Thoracic aorta (tissue), 2 donors: ENCODE results near the gene ZFAND4. TPM values are rescaled to one million over a fixed set of nuclear protein-coding genes. Genes with fewer than 3 reads are reported as not detected.

ENCODE experiments used
- ATAC-seq: fragments of 150-250 bp; one replicate; pipeline ENCODE4 v1.8.0; 2017; ENCODE audit warnings: low read depth; ENCODE audit not compliant: insufficient number of reproducible peaks, low FRiP score
- DNase-seq: peaks from one replicate; pipeline ENCODE4 v3.0.0-alpha.2; 2020; ENCODE audit warnings: low spot score
- H3K27ac ChIP-seq, 2 donors: fragments of 200-600 bp; sonication (generic); 1 replicate in 1 of 2; 2 replicates in 1 of 2; pipeline ENCODE4 v1.5.1; 2016; ENCODE audit warnings: mild to moderate bottlenecking in 2 of 2, moderate library complexity in 2 of 2
- H3K27me3 ChIP-seq: fragments of 200-600 bp; sonication (generic); replicated peaks from 2 replicates; pipeline ENCODE4 v1.6.0; 2016; ENCODE audit warnings: mild to moderate bottlenecking; ENCODE audit not compliant: insufficient read depth
- H3K36me3 ChIP-seq: fragments of 200-600 bp; sonication (generic); one replicate; pipeline ENCODE4 v1.5.1; 2016
- H3K4me1 ChIP-seq, 2 donors: fragments of 200-600 bp; sonication (generic); 1 replicate in 1 of 2; 2 replicates in 1 of 2; pipeline versions ENCODE4 v1.5.1 to v1.6.0; 2016; ENCODE audit warnings: low read depth in 2 of 2, mild to moderate bottlenecking in 1 of 2; ENCODE audit not compliant: control insufficient read depth in 1 of 2
- H3K4me3 ChIP-seq: fragments of 200-600 bp; sonication (generic); 2 replicates; pipeline ENCODE4 v1.5.1; 2016; ENCODE audit warnings: mild to moderate bottlenecking
- H3K9me3 ChIP-seq: fragments of 200-600 bp; sonication (generic); 2 replicates; pipeline ENCODE4 v1.5.1; 2016
- CTCF ChIP-seq: fragments of 200-600 bp; sonication (generic); IDR thresholded peaks from one replicate; pipeline ENCODE4 v1.5.1; 2019; ENCODE audit warnings: antibody characterized with exemption
- total RNA-seq, 2 donors: library from RNA; depleted of rRNA; stranded (reverse); fragments of >200 nt; gene quantifications; one replicate each; pipeline versions ENCODE4 v1.1.0 to v1.2.3, GENCODE V29; 2016

Gene ZFAND4
- total RNA-seq, 2 donors from 2014 or later: 10.3 to 40.4 TPM

DNA sequence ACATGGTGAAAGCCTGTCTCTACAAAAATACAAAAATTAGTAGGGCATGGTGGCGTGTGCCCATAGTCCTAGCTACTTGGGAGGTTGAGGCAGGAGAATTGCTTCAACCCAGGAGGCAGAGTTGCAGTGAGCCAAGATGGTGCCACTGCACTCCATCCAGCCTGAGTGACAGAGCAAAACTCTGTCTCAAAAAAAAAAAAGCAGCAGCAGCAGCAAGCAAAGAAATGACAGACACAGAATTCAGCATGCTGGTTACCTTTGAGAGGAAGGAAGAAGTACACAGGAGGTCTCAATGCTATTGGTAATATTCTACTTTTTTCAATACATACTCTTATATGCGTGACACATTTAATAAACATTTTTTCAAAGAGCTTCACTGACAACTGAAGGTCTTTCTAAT, 81.3 kb downstream of the ZFAND4 start:
- DNase-seq: no peak
- TF ChIP-seq CTCF: no peak
- no peaks in the 10 kb centered on the region for H3K27me3 ChIP-seq

DNA sequence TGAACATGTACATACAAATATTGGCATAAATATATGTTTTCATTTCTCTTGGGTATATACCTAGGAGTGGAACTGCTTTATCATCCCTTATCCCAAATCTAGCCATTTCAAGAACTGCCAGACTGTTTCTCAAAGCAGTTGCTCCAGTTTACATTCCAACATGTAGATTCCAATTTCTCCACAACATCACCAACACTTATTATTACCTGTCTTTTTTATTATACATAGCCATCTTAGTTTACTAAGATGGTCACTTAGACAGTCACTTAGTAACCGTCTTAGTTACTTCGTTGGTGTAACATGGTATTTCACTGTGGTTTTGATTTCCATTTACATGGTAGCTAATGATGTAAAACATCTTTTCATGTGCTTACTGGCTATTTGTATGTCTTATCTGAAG, 82.7 kb downstream of the ZFAND4 start:
- TF ChIP-seq CTCF: no peak
- H3K9me3 ChIP-seq: no peaks in the 10 kb centered on the region
- no peak overlapping the region for H3K4me3 ChIP-seq
- no peak for ATAC-seq
- no peaks in the 10 kb centered on the region for H3K27me3 ChIP-seq
- H3K27ac ChIP-seq: no peak overlapping the region
- H3K36me3 ChIP-seq: no peaks in the 10 kb centered on the region
- no peak for DNase-seq
- peaks cover 8 to 22% of the 10 kb centered on the region in 2 donors for H3K4me1 ChIP-seq

More for the DNA sequence above, 81.3 kb downstream of the ZFAND4 start:
- Histone ChIP-seq H3K36me3 (no peaks in the 10 kb centered on the region), H3K4me1 (peaks cover 8 to 22% of the 10 kb centered on the region in 2 donors), H3K27ac (no peak overlapping the region), H3K4me3 (no peak overlapping the region), H3K9me3 (no peaks in the 10 kb centered on the region)
- no peak for ATAC-seq

GRCh38 chr10:45589009-45589408, 83.6 kb downstream of the ZFAND4 start:
- H3K27me3 ChIP-seq: no peaks in the 10 kb centered on the region
- ATAC-seq (no peak), DNase-seq (no peak)
- H3K9me3 ChIP-seq: peaks cover 2% of the 10 kb centered on the region
- H3K27ac ChIP-seq: no peak overlapping the region
- peaks cover 8 to 22% of the 10 kb centered on the region in 2 donors for H3K4me1 ChIP-seq
- no peaks in the 10 kb centered on the region for H3K36me3 ChIP-seq
- no peak overlapping the region for H3K4me3 ChIP-seq
- TF ChIP-seq CTCF: no peak

DNA sequence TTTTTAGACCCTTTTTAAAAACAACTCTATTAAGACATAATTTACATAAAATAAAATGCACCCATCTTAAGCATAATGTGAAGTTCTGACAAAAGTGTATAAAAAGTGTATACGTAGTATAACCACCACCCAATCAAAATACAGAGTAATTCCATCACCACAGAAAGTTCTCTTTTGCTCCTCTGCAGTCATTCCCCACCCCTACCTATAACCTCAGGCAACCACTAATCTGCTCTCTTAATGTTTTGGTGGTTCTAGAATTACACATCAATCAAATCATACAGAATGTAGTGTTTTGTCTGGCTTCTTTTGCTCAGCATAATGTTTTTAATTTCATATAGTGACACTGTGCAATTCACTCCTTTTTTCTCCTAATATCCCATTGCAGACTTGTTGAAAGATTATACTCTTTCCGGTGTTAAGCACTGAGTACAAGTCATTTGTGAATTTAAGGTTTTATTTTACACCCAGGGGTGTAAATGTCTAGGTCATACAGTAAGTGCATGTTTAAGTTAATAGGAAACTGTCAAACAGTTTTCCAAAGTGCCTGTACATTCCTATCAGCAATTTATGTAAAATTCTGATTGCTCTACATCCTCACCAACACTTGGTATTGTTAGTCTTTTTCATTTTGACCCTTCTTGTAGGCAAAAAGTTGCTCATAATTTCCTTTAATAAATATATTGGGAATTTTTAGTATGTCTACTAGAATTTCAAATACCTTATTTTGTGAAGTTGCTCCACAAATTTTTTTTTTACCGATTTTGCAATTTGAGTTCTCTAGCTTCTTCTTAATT, 86.3 kb downstream of the ZFAND4 start:
- no peaks in the 10 kb centered on the region for H3K27me3 ChIP-seq
- H3K36me3 ChIP-seq: no peaks in the 10 kb centered on the region
- no peak overlapping the region for H3K4me3 ChIP-seq
- DNase-seq (no peak), ATAC-seq (no peak)
- TF ChIP-seq CTCF: no peak
- peaks cover 2% of the 10 kb centered on the region for H3K9me3 ChIP-seq
- H3K27ac ChIP-seq: no peak overlapping the region
- H3K4me1 ChIP-seq: peaks cover 0 to 3% of the 10 kb centered on the region in 2 donors

DNA sequence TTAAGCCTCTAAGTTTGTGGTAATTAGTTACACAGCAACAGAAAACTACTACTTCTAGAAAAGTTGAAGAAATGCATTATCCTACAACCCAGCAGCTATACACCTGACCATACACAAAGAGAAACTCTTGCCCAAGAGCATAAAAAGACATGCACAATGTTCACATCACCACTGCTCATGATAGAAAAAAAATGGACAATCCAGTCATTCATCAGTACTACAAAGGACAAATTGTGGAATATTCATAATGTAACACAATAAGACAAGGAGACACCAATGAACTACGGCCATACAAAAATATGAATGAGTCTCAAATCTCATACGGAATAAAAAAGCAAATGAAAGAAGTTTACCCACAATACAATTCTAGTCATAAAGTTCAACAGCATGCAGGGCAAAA, 87.4 kb downstream of the ZFAND4 start:
- Histone ChIP-seq H3K27me3 (no peaks in the 10 kb centered on the region), H3K4me3 (no peak overlapping the region), H3K27ac (no peak overlapping the region), H3K4me1 (no peaks in the 10 kb centered on the region), H3K9me3 (peaks cover 2% of the 10 kb centered on the region), H3K36me3 (no peaks in the 10 kb centered on the region)
- no peak for ATAC-seq
- no peak for TF ChIP-seq CTCF
- no peak for DNase-seq
